K562 (cell line): ENCODE data around the gene B4GALNT3. TPM values are rescaled to one million over a fixed set of nuclear protein-coding genes. Genes with fewer than 3 reads are reported as not detected.

Experiments
- ATAC-seq: fragments of 200-7000 bp; cut with Tn5 transposase; 3 replicates; pipeline ENCODE4 v1.9.1; 2020; ENCODE audit warnings: moderate library complexity
- BruUV-seq: library from RNA; stranded (reverse); fragments of 400-500 nt; replicated peaks from 2 replicates; lab custom pipeline; 2021; lab: Mats Ljungman, UMichigan
- CTCF ChIA-PET: fragments of 300-600 bp; formaldehyde crosslinking; extraction: SDS; loops from one replicate; lab custom pipeline; 2021; ENCODE audit warnings: low intra/inter-chr PET ratio; lab: Yijun Ruan, JAX
- POLR2A ChIA-PET: fragments of 300-600, 350-650 bp; sonication (Branson Sonifier 250); formaldehyde crosslinking; extraction: SDS; loops from one replicate; lab custom pipeline; 2021; ENCODE audit warnings: antibody characterized with exemption, inconsistent platforms; lab: Yijun Ruan, JAX
- DNase-seq, 4 experiments: peaks; one replicate each; pipeline versions ENCODE4 v3.0.0 to v3.0.0-alpha.2; 2011 to 2018; ENCODE audit warnings: low spot score in 3 of 4, mixed read lengths in 3 of 4; ENCODE audit errors: extremely low read depth in 1 of 4
- FAIRE-seq: peaks from 2 replicates; lab custom pipeline; 2011; peaks lifted over from hg19 to GRCh38; lab: Jason Lieb, UNC
- H2AFZ ChIP-seq: 2 replicates; pipeline ENCODE4 v1.6.0; 2011; ENCODE audit warnings: low read depth, low read length, control low read depth, inconsistent platforms
- H3K27ac ChIP-seq: fragments of 200-600 bp; 3 replicates; pipeline ENCODE4 v1.8.0; 2011; ENCODE audit warnings: low read depth, mild to moderate bottlenecking, control low read depth, inconsistent platforms, low read length, moderate library complexity, mixed read lengths; ENCODE audit errors: extremely low read depth
- H3K27me3 ChIP-seq, 2 experiments: fragments of 300-600 bp in 1 of 2; 2 replicates in 1 of 2; 3 replicates in 1 of 2; pipeline versions ENCODE4 v1.6.0 to v1.8.0; 2011; ENCODE audit warnings: inconsistent platforms in 2 of 2, low read length in 2 of 2, mild to moderate bottlenecking in 1 of 2, mixed read lengths in 1 of 2, moderate library complexity in 1 of 2; ENCODE audit not compliant: control insufficient read depth in 2 of 2, insufficient read depth in 2 of 2
- H3K36me3 ChIP-seq: fragments of 300-600 bp; 3 replicates; pipeline ENCODE4 v1.8.0; 2011; ENCODE audit warnings: mild to moderate bottlenecking, low read length, inconsistent platforms; ENCODE audit not compliant: control insufficient read depth, insufficient read depth
- H3K4me1 ChIP-seq, 2 experiments: fragments of 200-600 bp in 1 of 2; replicated peaks in 1 of 2; 2 replicates in 1 of 2; 3 replicates in 1 of 2; pipeline versions ENCODE4 v1.5.1 to v1.8.0; 2011; ENCODE audit warnings: inconsistent platforms in 2 of 2, low read length in 2 of 2, mild to moderate bottlenecking in 1 of 2, mixed read lengths in 1 of 2, moderate library complexity in 1 of 2; ENCODE audit not compliant: control insufficient read depth in 2 of 2, insufficient read depth in 2 of 2
- H3K4me2 ChIP-seq: 2 replicates; pipeline ENCODE4 v1.6.1; 2011; ENCODE audit warnings: low read length, control low read depth, inconsistent platforms, mixed read lengths; ENCODE audit not compliant: insufficient read depth
- H3K4me3 ChIP-seq: fragments of 200-600 bp; sonication (generic), shearing (Covaris generic); 2 replicates; pipeline ENCODE4 v1.5.1; 2016; ENCODE audit warnings: control low read depth, inconsistent platforms
- H3K79me2 ChIP-seq: fragments of 200-600 bp; 3 replicates; pipeline ENCODE4 v1.8.0; 2011; ENCODE audit warnings: low read length, inconsistent platforms; ENCODE audit not compliant: control insufficient read depth, insufficient read depth
- H3K9ac ChIP-seq, 2 experiments: 2 replicates each; pipeline versions ENCODE4 v1.6.0 to v1.6.1; 2011; ENCODE audit warnings: low read depth in 2 of 2, low read length in 2 of 2, control low read depth in 1 of 2, inconsistent platforms in 1 of 2, mild to moderate bottlenecking in 1 of 2, mixed read lengths in 1 of 2; ENCODE audit not compliant: insufficient read depth in 1 of 2
- H3K9me1 ChIP-seq: one replicate; pipeline ENCODE4 v1.6.0; 2011; ENCODE audit warnings: inconsistent platforms, mild to moderate bottlenecking, low read length, moderate library complexity; ENCODE audit not compliant: control insufficient read depth, insufficient read depth
- H3K9me3 ChIP-seq: replicated peaks from 2 replicates; pipeline ENCODE4 v1.5.1; 2011; ENCODE audit warnings: low read depth, low read length, inconsistent platforms; ENCODE audit not compliant: control insufficient read depth, insufficient read depth
- H4K20me1 ChIP-seq: replicated peaks from 2 replicates; pipeline ENCODE4 v1.6.1; 2011; ENCODE audit warnings: low read length, inconsistent platforms, mixed read lengths; ENCODE audit not compliant: control insufficient read depth, insufficient read depth
- CHD2 ChIP-seq: IDR thresholded peaks from 2 replicates; pipeline ENCODE4 v1.6.1; 2011; ENCODE audit warnings: low read depth, low read length
- KAT2B ChIP-seq: IDR thresholded peaks from one replicate; pipeline ENCODE4 v1.6.1; 2012; ENCODE audit warnings: low read depth, mild to moderate bottlenecking, control low read depth, inconsistent platforms, low read length, moderate library complexity
- MAFG ChIP-seq: fragments of 450-650 bp; conservative IDR thresholded peaks from 2 replicates; pipeline ENCODE4 v1.6.1; 2016; ENCODE audit warnings: missing genetic modification characterization, missing compliant biosample characterization
- SNIP1 ChIP-seq: fragments of 450-650 bp; IDR thresholded peaks from 2 replicates; pipeline ENCODE4 v1.7.1; 2017; ENCODE audit warnings: low read depth, mild to moderate bottlenecking
- SNRNP70 ChIP-seq: fragments of 200-400 bp; formaldehyde crosslinking; optimal IDR thresholded peaks from 2 replicates; pipeline ENCODE3; 2017; ENCODE audit warnings: low read depth, low read length
- ZBTB1 ChIP-seq: sonication (generic); formaldehyde crosslinking; IDR thresholded peaks from 2 replicates; pipeline ENCODE4 v1.8.1; 2023; ENCODE audit warnings: missing genetic modification reagents, low read depth, mild to moderate bottlenecking, borderline replicate concordance
- WGBS: fragments of 100-300 bp; shearing (Covaris generic); methylation state at CpG from one replicate; pipeline ENCODE4 v1.1.6; 2016; ENCODE audit warnings: low coverage, mixed read lengths; ENCODE audit not compliant: insufficient coverage; ENCODE audit errors: missing lambda C conversion rate; 5-methylcytosine and 5-hydroxymethylcytosine counted together
- in situ Hi-C: fragments of 300-500 bp; cut with MboI; formaldehyde crosslinking; loops from 4 replicates; pipeline ENCODE4 v1.15.0; 2018; ENCODE audit warnings: inconsistent platforms, mixed read lengths
- intact Hi-C: fragments of 100-400 bp; cut with micrococcal nuclease; formaldehyde crosslinking; loops from 2 replicates; pipeline ENCODE4 v1.14.2; 2022
- polyA plus RNA-seq, 8 experiments: library from polyadenylated mRNA; depleted of rRNA in 4 of 8; stranded (reverse) in 5 of 8; unstranded in 3 of 8; fragments of >200 nt; fragmentation: Nextera tagmentation in 2 of 8; fragmentation: Illumina TruSeq in 1 of 8; extraction: Ambion mirVana in 2 of 8; extraction: Trizol in 1 of 8; gene quantifications; 2 replicates each; pipeline versions ENCODE4 v1.2.1 to v1.2.3, GENCODE V29; 2011 to 2014; ENCODE audit warnings: inconsistent platforms in 1 of 8, missing spikeins in 1 of 8
- total RNA-seq, 7 experiments: library from RNA; depleted of rRNA in 6 of 7; stranded (reverse); fragments of >200 nt in 6 of 7; fragmentation: Illumina TruSeq in 2 of 7; extraction: Trizol in 2 of 7; gene quantifications; 2 replicates each; pipeline versions ENCODE4 v1.2.1 to v1.2.3, GENCODE V29; 2011 to 2021; ENCODE audit warnings: low replicate concordance in 1 of 7
- TF ChIP-seq, protein P1 (sequence below): sonication (generic); formaldehyde crosslinking; IDR thresholded peaks from 2 replicates; pipeline ENCODE4 v1.8.0; 2022; ENCODE audit warnings: mild to moderate bottlenecking, missing genetic modification reagents
- TF ChIP-seq, protein P2 (sequence below): fragments of 250-450 bp; sonication (Bioruptor Pico); IDR thresholded peaks from 2 replicates; pipeline ENCODE4 v1.8.0; 2022; ENCODE audit warnings: moderate library complexity, mild to moderate bottlenecking, inconsistent platforms
- TF ChIP-seq, protein P3 (sequence below): fragments of 450-650 bp; IDR thresholded peaks from 2 replicates; pipeline ENCODE4 v1.6.1; 2014; ENCODE audit warnings: low read depth, mild to moderate bottlenecking, moderate library complexity, borderline replicate concordance

B4GALNT3 gene
- total and polyA plus RNA-seq, 9 of the 15 experiments (the other 6 are each of a cell fraction or from before 2014, with no cell fraction given): 0.04 to 0.36 (median 0.10) TPM; not detected in 6

DNA sequence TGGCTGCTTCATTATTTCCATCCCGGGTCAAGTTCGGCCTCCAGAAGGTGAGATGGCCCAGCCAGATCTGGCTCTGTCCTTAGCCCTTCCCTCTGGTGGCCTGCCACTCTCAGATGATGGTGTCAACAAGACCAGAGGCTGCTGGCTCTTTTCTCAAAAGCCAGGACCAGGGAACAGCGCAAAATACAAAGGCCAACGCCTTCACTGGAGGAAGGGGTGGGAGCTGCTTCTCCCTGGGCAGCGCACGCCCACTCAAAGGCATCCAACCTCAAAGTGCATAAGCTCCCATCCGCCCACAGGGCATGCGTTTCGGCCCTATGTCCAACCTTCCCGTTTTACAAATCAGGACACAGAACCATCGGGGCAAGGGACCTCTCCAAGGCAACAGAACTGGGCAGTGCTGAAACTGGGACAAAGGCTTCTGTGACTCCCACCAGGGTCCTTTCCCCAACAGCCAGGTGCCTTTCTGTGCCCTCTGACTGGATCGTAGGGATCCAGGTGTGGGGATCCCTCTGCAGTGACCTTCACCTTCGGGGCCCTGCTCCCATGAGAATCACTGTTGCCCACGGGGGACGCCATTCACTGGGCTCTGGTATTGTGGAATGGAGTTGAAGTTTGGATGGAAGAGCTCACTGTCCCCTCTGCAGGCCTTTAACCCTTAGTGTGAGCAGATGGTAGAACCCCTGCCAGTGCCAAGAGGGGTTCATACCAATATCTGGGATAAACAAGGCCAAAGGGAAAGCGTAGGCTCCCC is 126.8 kb downstream of the B4GALNT3 start:
- Histone ChIP-seq H3K4me2 (no peak overlapping the region), H3K9me1 (no peaks in the 10 kb centered on the region)
- TF ChIP-seq SNIP1 (no peak), CHD2 (no peak), KAT2B (no peak), ZBTB1 (CRISPR knock-in tag) (no peak), MAFG (tag) (no peak), SNRNP70 (no peak)
- TF ChIP-seq, protein P1, sequence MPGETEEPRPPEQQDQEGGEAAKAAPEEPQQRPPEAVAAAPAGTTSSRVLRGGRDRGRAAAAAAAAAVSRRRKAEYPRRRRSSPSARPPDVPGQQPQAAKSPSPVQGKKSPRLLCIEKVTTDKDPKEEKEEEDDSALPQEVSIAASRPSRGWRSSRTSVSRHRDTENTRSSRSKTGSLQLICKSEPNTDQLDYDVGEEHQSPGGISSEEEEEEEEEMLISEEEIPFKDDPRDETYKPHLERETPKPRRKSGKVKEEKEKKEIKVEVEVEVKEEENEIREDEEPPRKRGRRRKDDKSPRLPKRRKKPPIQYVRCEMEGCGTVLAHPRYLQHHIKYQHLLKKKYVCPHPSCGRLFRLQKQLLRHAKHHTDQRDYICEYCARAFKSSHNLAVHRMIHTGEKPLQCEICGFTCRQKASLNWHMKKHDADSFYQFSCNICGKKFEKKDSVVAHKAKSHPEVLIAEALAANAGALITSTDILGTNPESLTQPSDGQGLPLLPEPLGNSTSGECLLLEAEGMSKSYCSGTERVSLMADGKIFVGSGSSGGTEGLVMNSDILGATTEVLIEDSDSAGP: no peak
- TF ChIP-seq, protein P2, sequence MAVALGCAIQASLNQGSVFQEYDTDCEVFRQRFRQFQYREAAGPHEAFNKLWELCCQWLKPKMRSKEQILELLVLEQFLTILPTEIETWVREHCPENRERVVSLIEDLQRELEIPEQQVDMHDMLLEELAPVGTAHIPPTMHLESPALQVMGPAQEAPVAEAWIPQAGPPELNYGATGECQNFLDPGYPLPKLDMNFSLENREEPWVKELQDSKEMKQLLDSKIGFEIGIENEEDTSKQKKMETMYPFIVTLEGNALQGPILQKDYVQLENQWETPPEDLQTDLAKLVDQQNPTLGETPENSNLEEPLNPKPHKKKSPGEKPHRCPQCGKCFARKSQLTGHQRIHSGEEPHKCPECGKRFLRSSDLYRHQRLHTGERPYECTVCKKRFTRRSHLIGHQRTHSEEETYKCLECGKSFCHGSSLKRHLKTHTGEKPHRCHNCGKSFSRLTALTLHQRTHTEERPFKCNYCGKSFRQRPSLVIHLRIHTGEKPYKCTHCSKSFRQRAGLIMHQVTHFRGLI (CRISPR knock-in tag): no peak
- TF ChIP-seq, protein P3, sequence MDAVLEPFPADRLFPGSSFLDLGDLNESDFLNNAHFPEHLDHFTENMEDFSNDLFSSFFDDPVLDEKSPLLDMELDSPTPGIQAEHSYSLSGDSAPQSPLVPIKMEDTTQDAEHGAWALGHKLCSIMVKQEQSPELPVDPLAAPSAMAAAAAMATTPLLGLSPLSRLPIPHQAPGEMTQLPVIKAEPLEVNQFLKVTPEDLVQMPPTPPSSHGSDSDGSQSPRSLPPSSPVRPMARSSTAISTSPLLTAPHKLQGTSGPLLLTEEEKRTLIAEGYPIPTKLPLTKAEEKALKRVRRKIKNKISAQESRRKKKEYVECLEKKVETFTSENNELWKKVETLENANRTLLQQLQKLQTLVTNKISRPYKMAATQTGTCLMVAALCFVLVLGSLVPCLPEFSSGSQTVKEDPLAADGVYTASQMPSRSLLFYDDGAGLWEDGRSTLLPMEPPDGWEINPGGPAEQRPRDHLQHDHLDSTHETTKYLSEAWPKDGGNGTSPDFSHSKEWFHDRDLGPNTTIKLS: no peak
- TF ChIP-seq, all 486 proteins: peak for 0
- intact Hi-C loops (no loop called here), in situ Hi-C loops (no loop called here)
- Histone ChIP-seq H3K79me2 (no peaks in the 10 kb centered on the region), H3K27me3 (no peaks in the 10 kb centered on the region), H3K4me1 (peaks cover 26 to 31% of the 10 kb centered on the region in 2 experiments; a peak in 4 of 5 replicates), H4K20me1 (no peaks in the 10 kb centered on the region), H3K4me3 (no peak overlapping the region), H3K9me3 (peaks cover 6% of the 10 kb centered on the region), H3K36me3 (no peaks in the 10 kb centered on the region), H2AFZ (no peak overlapping the region), H3K9ac (peak overlapping the region in 1 of 2 experiments; percentile 35; a peak in 1 of 4 replicates), H3K27ac (no peak overlapping the region)
- WGBS: 87% methylated on average over 14 of the region's 16 CpGs
- FAIRE-seq (no peak), ATAC-seq (no peak), DNase-seq (no peak)
- ChIA-PET CTCF (no interaction called here), POLR2A (interaction anchor here (0.5 kb wide), 1 partner anchor 175 kb away, joined by 3 read pairs; no protein-coding TSS in a partner anchor)
- BruUV-seq: no TSS peak
